HEK293T (cell line): ENCODE data around the gene MRFAP1.

Source experiments
- ARNT ChIP-seq: fragments of 450-650 bp; IDR thresholded peaks from 2 replicates; pipeline ENCODE4 v1.6.1; 2017; ENCODE audit warnings: mild to moderate bottlenecking
- BHLHE40 ChIP-seq: fragments of 450-650 bp; IDR thresholded peaks from 2 replicates; pipeline ENCODE4 v1.6.1; 2016; ENCODE audit warnings: mild to moderate bottlenecking, moderate library complexity, borderline replicate concordance
- ELF4 ChIP-seq: fragments of 450-650 bp; IDR thresholded peaks from 2 replicates; pipeline ENCODE4 v1.6.1; 2017; ENCODE audit warnings: antibody characterized with exemption
- FOXM1 ChIP-seq: fragments of 450-650 bp; IDR thresholded peaks from 2 replicates; pipeline ENCODE4 v1.6.1; 2017; ENCODE audit warnings: mild to moderate bottlenecking, borderline replicate concordance
- HDGF ChIP-seq: fragments of 450-650 bp; IDR thresholded peaks from 2 replicates; pipeline ENCODE4 v1.6.1; 2017; ENCODE audit warnings: antibody characterized with exemption, borderline replicate concordance
- L3MBTL2 ChIP-seq: fragments of 450-650 bp; conservative IDR thresholded peaks from 2 replicates; pipeline ENCODE4 v1.6.1; 2016; ENCODE audit warnings: mild to moderate bottlenecking
- NFRKB ChIP-seq: fragments of 450-650 bp; IDR thresholded peaks from 2 replicates; pipeline ENCODE4 v1.6.1; 2016; ENCODE audit warnings: mild to moderate bottlenecking, moderate library complexity
- SP1 ChIP-seq: fragments of 450-650 bp; IDR thresholded peaks from 2 replicates; pipeline ENCODE4 v1.6.1; 2017
- SUZ12 ChIP-seq: fragments of 450-650 bp; IDR thresholded peaks from 2 replicates; pipeline ENCODE4 v1.6.1; 2016; ENCODE audit warnings: mild to moderate bottlenecking
- TARDBP ChIP-seq: fragments of 450-650 bp; IDR thresholded peaks from 2 replicates; pipeline ENCODE4 v1.6.1; 2016
- TF ChIP-seq, protein P1 (sequence below): fragments of 450-650 bp; IDR thresholded peaks from 2 replicates; pipeline ENCODE4 v1.6.1; 2016

DNA sequence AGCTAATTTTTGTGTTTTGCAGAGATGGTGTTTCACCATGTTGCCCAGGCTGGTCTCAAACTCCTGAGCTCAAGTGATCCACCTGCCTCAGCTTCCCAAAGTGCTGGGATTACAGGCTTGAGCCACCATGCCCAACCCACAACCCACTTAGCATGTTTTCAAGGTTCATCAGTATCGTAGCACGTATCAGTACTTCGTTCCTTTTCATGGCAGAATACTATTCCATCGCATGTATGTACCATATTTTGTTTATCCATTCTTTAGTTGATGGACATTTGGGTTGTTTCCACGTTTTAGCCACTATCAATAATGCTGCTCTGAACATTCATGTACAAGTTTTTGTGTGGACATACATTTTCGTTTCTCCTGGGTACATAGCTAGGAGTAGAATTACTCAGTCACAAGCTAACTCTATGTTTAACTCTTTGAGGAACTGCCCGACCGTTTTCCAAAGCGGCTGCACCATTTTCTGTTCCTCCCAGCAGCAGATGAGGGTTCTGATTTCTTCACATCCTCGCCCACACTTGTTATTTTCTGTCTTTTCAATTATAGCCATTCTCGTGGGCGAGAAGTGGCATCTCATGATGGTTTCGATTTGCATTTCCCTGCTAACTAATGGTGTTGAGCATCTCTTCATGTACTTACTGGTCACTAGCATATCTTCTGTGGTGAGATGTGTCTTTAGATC, 33.0 kb upstream of the MRFAP1 start:
- TF ChIP-seq SUZ12 (no peak), SP1 (no peak), FOXM1 (no peak), HDGF (no peak), NFRKB (no peak), BHLHE40 (no peak), L3MBTL2 (no peak), ARNT (no peak), ELF4 (no peak), TARDBP (no peak)
- TF ChIP-seq, protein P1, sequence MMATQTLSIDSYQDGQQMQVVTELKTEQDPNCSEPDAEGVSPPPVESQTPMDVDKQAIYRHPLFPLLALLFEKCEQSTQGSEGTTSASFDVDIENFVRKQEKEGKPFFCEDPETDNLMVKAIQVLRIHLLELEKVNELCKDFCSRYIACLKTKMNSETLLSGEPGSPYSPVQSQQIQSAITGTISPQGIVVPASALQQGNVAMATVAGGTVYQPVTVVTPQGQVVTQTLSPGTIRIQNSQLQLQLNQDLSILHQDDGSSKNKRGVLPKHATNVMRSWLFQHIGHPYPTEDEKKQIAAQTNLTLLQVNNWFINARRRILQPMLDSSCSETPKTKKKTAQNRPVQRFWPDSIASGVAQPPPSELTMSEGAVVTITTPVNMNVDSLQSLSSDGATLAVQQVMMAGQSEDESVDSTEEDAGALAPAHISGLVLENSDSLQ, result no peak
